ENCODE measurements around the gene IFT88. TPM values are rescaled to one million over a fixed set of nuclear protein-coding genes. Genes with fewer than 3 reads are reported as not detected.

IFT88 gene
- total and polyA plus RNA-seq, 5 donors, result 5.8 to 12.9 (median 9.9) TPM

DNA sequence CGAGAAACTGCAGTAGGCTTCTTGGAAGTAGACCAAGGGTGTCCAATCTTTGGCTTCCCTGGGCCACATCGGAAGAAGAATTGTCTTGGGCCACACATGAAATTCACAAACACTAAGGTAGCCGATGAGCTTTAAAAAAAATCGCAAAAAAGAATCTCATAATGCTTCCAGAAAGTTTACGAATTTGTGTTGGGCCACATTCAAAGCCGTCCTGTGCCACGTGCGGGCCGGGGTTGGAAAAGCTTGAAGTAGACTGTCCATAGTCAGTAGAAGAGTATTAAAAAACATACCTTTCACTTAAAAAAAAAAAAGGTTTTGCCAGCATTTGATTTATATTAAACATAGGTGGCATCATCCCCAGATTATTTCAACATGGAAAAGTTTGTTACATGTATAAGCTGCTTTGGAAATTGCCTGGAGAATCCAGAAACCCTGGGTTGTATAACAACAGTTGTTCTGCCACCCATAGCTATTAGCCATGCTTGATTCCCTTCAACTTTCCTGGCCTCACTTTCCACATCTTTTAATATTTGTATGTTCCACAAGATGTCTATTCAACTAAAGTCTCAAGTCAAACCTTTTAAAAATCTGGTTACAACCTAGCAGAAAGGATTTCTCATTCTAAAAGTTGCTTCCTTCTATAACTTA lies 1.0 kb downstream of the IFT88 start:
- no peak for DNase-seq
- ATAC-seq, result no peak
- 21% methylated on average over 9 of the region's 9 CpGs for WGBS
- Histone ChIP-seq H3K27ac (ENCODE audit: low read length) (peak overlapping the region; percentile 100), H3K4me1 (ENCODE audit: control insufficient read depth, insufficient read depth, low read length) (peaks cover 2% of the 10 kb centered on the region), H3K9me3 (ENCODE audit: control insufficient read depth, low read length) (no peaks in the 10 kb centered on the region), H3K27me3 (ENCODE audit: control insufficient read depth, insufficient read depth) (no peaks in the 10 kb centered on the region), H3K4me3 (ENCODE audit: low read length) (peak overlapping the region; percentile 95)
- intact Hi-C loops (cut with DNase I), result loop anchor here in 1 of 4 donors (5.0 kb wide), 1 partner anchor 41 kb away; the partner anchor contains the start of gene CRYL1

DNA sequence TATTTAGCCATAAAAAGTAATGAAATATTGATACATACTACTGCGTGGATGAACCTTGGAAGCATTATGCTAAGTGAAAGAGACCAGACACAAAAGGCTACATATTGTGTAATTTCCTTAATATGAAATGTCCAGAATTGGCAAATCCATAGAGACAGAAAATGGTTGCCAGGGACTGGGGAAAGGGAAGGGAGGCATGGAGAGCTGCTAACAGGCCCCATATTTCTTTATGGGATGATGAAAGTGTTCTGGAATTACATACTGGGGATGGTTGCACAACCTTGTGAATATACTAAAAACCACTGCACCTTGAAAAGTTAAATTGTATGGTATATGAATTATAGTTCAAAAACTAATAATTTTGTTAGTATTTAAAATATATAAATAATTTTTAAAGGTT lies 3.6 kb downstream of the IFT88 start:
- no peaks in the 10 kb centered on the region for H3K27me3 ChIP-seq (ENCODE audit: control insufficient read depth, insufficient read depth)
- H3K27ac ChIP-seq (ENCODE audit: low read length), result no peak overlapping the region
- intact Hi-C loops (cut with DNase I), result no loop called here
- ATAC-seq (no peak), DNase-seq (no peak)
- no peaks in the 10 kb centered on the region for H3K9me3 ChIP-seq (ENCODE audit: control insufficient read depth, low read length)
- H3K4me1 ChIP-seq (ENCODE audit: control insufficient read depth, insufficient read depth, low read length), result peaks cover 2% of the 10 kb centered on the region
- H3K4me3 ChIP-seq (ENCODE audit: low read length), result no peak overlapping the region
- WGBS, result 75% methylated on average over 1 of the region's 1 CpG

DNA sequence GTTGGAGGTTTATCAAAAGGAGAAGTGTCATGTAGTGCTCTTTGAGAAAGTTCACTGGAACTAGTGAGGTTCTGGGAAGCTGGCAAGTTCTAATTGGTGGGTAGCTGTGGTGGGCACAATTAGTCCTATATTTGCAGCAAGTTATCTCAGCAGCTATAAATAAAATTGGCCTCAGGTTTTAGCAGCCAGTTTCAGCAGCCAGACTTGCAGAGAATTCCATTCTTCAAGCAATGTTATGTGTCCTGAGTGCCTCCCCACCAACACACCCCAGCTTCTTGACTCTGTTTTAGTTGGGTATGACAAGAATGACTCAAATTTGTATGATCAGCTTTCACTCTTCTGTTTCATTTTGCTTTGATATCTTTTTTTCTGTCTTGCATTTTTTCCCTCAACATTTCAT lies 4.7 kb downstream of the IFT88 start:
- no peaks in the 10 kb centered on the region for H3K27me3 ChIP-seq (ENCODE audit: control insufficient read depth, insufficient read depth)
- no peak overlapping the region for H3K27ac ChIP-seq (ENCODE audit: low read length)
- ATAC-seq, result no peak
- no peak for DNase-seq
- no peaks in the 10 kb centered on the region for H3K9me3 ChIP-seq (ENCODE audit: control insufficient read depth, low read length)
- H3K4me3 ChIP-seq (ENCODE audit: low read length), result no peak overlapping the region
- H3K4me1 ChIP-seq (ENCODE audit: control insufficient read depth, insufficient read depth, low read length), result peaks cover 2% of the 10 kb centered on the region
- intact Hi-C loops (cut with DNase I), result no loop called here

DNA sequence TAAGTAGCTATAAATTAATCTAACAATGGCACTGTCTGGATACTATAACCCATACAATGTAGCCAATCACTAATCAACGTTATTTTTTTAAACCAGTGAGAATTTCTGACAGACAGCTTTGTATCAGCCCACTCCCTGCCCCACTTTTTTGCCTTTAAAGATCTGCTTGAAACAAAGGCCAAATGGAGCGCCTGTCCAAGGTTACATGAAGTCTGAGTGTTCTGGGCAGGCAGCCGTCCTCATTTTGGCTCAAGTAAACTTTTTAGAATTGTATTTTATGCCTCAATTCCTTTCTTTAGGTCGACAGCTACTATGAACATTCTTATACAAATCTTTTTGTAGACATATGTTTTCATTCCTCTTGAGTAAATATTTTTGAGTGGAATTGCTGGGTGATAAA lies 6.2 kb downstream of the IFT88 start:
- Histone ChIP-seq H3K27ac (ENCODE audit: low read length) (no peak overlapping the region), H3K4me3 (ENCODE audit: low read length) (no peak overlapping the region), H3K4me1 (ENCODE audit: control insufficient read depth, insufficient read depth, low read length) (no peaks in the 10 kb centered on the region), H3K27me3 (ENCODE audit: control insufficient read depth, insufficient read depth) (no peaks in the 10 kb centered on the region), H3K9me3 (ENCODE audit: control insufficient read depth, low read length) (no peaks in the 10 kb centered on the region)
- no peak for ATAC-seq
- intact Hi-C loops (cut with DNase I), result no loop called here
- no peak for DNase-seq
- 83% methylated on average over 4 of the region's 4 CpGs for WGBS

DNA sequence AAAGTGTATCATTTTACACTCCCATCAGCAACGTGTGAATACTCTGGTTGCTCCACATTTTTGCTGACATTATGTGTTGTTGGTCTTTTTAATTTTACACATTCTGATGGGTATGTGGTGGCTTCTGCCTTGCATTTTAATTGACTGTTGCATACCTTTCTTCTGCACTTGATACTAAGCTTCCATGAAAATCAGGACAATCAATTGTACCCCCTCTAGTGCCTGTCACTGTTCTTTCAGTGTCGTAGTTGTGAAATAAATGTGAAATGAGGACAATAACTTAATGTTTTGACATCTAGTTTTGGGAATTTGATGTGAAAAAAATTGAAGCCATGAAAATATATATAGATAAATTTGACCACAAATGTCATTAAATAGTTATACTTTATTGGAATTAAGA lies 6.7 kb downstream of the IFT88 start:
- no peaks in the 10 kb centered on the region for H3K4me1 ChIP-seq (ENCODE audit: control insufficient read depth, insufficient read depth, low read length)
- ATAC-seq (no peak), DNase-seq (no peak)
- H3K4me3 ChIP-seq (ENCODE audit: low read length), result no peak overlapping the region
- 83% methylated on average over 2 of the region's 2 CpGs for WGBS
- H3K27ac ChIP-seq (ENCODE audit: low read length), result no peak overlapping the region
- H3K9me3 ChIP-seq (ENCODE audit: control insufficient read depth, low read length), result no peaks in the 10 kb centered on the region
- intact Hi-C loops (cut with DNase I), result no loop called here
- no peaks in the 10 kb centered on the region for H3K27me3 ChIP-seq (ENCODE audit: control insufficient read depth, insufficient read depth)

DNA sequence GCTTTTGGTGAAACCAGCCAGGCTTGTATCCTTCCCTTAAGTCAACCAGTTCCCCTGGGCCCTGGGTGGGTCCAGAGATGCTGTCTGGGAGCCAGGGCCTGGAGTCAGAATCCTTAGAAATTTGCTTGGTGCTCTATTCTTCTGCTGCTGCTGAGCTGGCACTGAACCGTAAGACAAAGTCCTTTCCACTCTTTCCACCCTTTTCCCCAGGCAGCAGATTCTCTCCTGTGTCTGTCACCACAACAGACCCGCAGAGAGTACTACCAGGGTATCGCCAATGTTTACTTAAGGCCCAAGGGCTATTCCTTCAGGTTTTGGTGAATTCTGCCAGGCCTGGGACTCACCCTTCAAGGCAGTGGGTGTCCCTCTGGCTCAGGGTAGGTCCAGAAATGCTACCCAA lies 12.2 kb downstream of the IFT88 start:
- intact Hi-C loops (cut with DNase I), result no loop called here
- Histone ChIP-seq H3K27ac (ENCODE audit: low read length) (no peak overlapping the region), H3K4me3 (ENCODE audit: low read length) (no peak overlapping the region), H3K27me3 (ENCODE audit: control insufficient read depth, insufficient read depth) (no peaks in the 10 kb centered on the region), H3K9me3 (ENCODE audit: control insufficient read depth, low read length) (no peaks in the 10 kb centered on the region), H3K4me1 (ENCODE audit: control insufficient read depth, insufficient read depth, low read length) (no peaks in the 10 kb centered on the region)
- WGBS, result 89% methylated on average over 3 of the region's 3 CpGs
- no peak for ATAC-seq
- DNase-seq, result no peak

DNA sequence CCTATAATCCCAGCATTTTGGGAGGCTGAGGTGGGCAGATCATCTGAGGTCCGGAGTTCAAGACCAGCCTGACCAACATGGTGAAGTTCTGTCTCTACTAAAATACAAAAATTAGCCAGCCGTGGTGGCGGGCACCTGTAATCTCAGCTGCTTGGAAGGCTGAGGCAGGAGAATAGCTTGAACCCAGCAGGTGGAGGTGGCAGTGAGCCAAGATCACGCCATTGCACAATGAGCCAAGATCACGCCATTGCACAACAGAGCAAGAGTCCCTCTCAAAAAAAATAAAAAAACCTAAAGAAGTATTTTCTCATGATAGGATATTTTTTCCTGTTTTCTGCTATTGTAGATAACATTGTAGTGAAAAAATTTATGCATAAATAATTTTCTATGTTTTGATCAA lies 13.3 kb downstream of the IFT88 start:
- intact Hi-C loops (cut with DNase I), result no loop called here
- WGBS, result 90% methylated on average over 5 of the region's 5 CpGs
- DNase-seq, result no peak

DNA sequence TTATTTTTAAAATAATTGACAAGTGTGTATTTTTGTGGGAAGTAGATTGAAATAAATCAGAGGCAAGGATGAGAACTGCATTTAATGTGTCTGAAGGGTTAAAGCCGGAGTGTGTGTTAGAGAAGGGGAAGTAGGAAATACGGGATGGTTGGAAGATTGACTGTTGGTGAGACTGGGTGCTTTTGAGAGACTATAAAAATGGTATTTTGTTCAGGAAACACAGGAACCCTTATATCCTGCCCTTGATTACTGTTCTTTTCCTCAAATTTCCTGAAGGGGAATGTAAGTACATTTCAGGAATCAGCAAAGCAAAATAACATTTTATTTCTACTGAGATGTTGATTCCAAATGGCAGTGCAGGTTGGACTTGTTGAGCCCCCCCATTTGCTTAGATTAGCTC lies 15.1 kb downstream of the IFT88 start:
- Histone ChIP-seq H3K9me3 (ENCODE audit: control insufficient read depth, low read length) (no peaks in the 10 kb centered on the region), H3K27ac (ENCODE audit: low read length) (no peak overlapping the region), H3K4me3 (ENCODE audit: low read length) (no peak overlapping the region), H3K4me1 (ENCODE audit: control insufficient read depth, insufficient read depth, low read length) (no peaks in the 10 kb centered on the region), H3K27me3 (ENCODE audit: control insufficient read depth, insufficient read depth) (no peaks in the 10 kb centered on the region)
- DNase-seq (no peak), ATAC-seq (no peak)
- 61% methylated on average over 2 of the region's 2 CpGs for WGBS
- intact Hi-C loops (cut with DNase I), result no loop called here

More for the DNA sequence above, 13.3 kb downstream of the IFT88 start:
- no peaks in the 10 kb centered on the region for H3K9me3 ChIP-seq (ENCODE audit: control insufficient read depth, low read length)
- no peak for ATAC-seq
- H3K27ac ChIP-seq (ENCODE audit: low read length), result no peak overlapping the region
- no peak overlapping the region for H3K4me3 ChIP-seq (ENCODE audit: low read length)
- no peaks in the 10 kb centered on the region for H3K4me1 ChIP-seq (ENCODE audit: control insufficient read depth, insufficient read depth, low read length)
- no peaks in the 10 kb centered on the region for H3K27me3 ChIP-seq (ENCODE audit: control insufficient read depth, insufficient read depth)

DNA sequence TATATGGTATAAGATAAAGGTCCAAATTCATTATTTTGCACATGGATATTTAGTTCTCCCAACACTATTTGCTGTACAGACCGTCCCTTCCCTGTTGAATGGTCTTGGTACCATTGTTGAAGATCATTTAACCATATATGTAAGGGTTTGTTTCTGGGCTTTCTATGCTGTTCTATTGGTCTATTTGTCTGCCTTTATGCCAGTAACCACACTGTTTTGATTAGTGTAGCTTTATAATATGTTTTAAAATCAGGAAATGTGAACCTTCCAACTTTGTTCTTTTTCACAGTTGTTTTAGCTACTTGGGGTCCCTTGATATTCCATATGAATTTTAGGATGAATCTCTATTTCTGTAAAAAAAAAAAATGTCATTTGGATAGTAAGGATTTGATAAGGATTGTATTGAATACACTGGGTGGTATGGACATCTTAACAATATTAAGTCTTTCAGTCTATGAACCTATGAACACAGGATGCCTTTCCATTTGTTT lies 16.9 kb downstream of the IFT88 start:
- no peaks in the 10 kb centered on the region for H3K27me3 ChIP-seq (ENCODE audit: control insufficient read depth, insufficient read depth)
- no peaks in the 10 kb centered on the region for H3K4me1 ChIP-seq (ENCODE audit: control insufficient read depth, insufficient read depth, low read length)
- no peak overlapping the region for H3K4me3 ChIP-seq (ENCODE audit: low read length)
- no peaks in the 10 kb centered on the region for H3K9me3 ChIP-seq (ENCODE audit: control insufficient read depth, low read length)
- intact Hi-C loops (cut with DNase I), result no loop called here
- H3K27ac ChIP-seq (ENCODE audit: low read length), result no peak overlapping the region
- 98% methylated on average over 1 of the region's 1 CpG for WGBS
- DNase-seq (no peak), ATAC-seq (no peak)

DNA sequence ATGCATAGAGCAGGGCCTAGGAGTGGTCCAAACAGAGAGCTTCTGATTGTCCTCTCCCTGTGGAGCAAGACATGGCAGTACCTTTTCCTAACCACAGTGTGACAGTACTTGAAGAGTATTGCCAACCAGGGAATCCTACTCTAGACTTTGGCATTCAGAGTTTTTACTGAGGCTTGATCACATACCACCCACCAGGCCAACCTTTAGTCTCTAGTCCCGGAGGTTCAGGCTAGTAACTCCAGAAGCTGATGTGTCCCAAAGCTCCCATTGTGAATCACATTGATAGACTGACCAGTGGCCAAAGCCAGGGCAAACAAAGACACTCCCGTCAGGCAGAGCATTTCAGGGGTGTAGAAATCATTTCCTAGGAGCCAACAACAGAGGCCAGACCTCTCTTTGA lies 18.4 kb downstream of the IFT88 start:
- intact Hi-C loops (cut with DNase I), result no loop called here
- DNase-seq (no peak), ATAC-seq (no peak)
- 98% methylated on average over 2 of the region's 2 CpGs for WGBS
- no peak overlapping the region for H3K4me3 ChIP-seq (ENCODE audit: low read length)
- H3K9me3 ChIP-seq (ENCODE audit: control insufficient read depth, low read length), result no peaks in the 10 kb centered on the region
- no peaks in the 10 kb centered on the region for H3K27me3 ChIP-seq (ENCODE audit: control insufficient read depth, insufficient read depth)
- H3K4me1 ChIP-seq (ENCODE audit: control insufficient read depth, insufficient read depth, low read length), result no peaks in the 10 kb centered on the region
- H3K27ac ChIP-seq (ENCODE audit: low read length), result no peak overlapping the region

DNA sequence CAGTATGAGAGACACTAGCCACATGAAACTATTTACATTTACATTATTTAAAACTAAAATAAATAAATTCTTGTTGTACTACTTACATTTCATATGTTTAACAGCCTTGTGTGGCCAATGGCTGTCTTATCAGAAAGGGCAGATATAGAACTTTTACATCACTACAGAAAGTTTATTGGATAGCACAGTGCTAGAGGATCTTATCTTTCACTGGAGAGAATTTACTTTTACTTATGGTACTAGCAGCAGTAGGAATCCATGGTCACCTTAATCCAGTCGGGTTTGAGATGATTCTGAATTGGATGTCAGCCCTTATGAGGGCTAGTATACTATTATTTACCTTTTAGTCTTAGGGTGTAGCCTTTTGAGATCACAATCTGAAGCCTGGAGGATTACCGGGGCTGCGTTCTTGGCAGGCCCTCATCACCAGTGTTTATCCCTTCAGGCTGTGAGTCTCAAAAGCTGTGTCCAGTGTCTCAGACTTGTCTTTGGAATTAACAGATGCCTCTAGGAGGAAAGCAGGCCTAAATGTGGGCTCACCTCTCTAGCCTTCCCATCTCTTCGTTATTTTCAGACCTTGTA lies 21.7 kb downstream of the IFT88 start:
- Histone ChIP-seq H3K4me3 (ENCODE audit: low read length) (no peak overlapping the region), H3K27me3 (ENCODE audit: control insufficient read depth, insufficient read depth) (no peaks in the 10 kb centered on the region), H3K4me1 (ENCODE audit: control insufficient read depth, insufficient read depth, low read length) (no peaks in the 10 kb centered on the region), H3K9me3 (ENCODE audit: control insufficient read depth, low read length) (no peaks in the 10 kb centered on the region), H3K27ac (ENCODE audit: low read length) (no peak overlapping the region)
- DNase-seq (no peak), ATAC-seq (no peak)
- WGBS, result 82% methylated on average over 4 of the region's 4 CpGs
- intact Hi-C loops (cut with DNase I), result no loop called here

DNA sequence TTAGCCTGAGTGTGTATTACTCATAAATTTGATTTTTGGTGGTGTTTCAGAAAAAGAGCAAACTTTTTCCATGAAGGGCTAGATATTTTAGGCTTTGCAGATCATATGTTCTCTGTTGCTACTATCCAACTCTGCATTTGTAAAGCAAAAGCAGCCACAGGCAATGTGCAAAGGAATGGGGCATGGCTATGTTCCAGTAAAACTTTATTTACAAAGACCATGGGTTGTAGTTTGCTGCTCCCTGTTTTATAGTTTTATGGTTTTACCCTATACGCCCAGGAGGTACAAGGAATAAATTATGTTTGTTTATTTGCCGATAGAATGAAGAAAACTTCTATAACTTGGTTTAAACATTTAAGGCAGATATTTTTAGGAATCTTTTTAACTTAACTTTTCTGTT lies 23.6 kb downstream of the IFT88 start:
- no peaks in the 10 kb centered on the region for H3K9me3 ChIP-seq (ENCODE audit: control insufficient read depth, low read length)
- intact Hi-C loops (cut with DNase I), result no loop called here
- no peaks in the 10 kb centered on the region for H3K27me3 ChIP-seq (ENCODE audit: control insufficient read depth, insufficient read depth)
- no peak overlapping the region for H3K4me3 ChIP-seq (ENCODE audit: low read length)
- no peak overlapping the region for H3K27ac ChIP-seq (ENCODE audit: low read length)
- no peak for ATAC-seq
- DNase-seq, result no peak
- no peaks in the 10 kb centered on the region for H3K4me1 ChIP-seq (ENCODE audit: control insufficient read depth, insufficient read depth, low read length)
- WGBS, result 95% methylated on average over 2 of the region's 2 CpGs
